PFSK-1 (cell line): Measurements from ENCODE around the gene NTPCR. TPM values are rescaled to one million over a fixed set of nuclear protein-coding genes. Genes with fewer than 3 reads are reported as not detected.

Source experiments
- FOXP2 ChIP-seq: optimal IDR thresholded peaks from 2 replicates; pipeline ENCODE3; 2011; ENCODE audit warnings: borderline replicate concordance, control low read depth, inconsistent platforms; ENCODE audit not compliant: insufficient read depth; ENCODE audit errors: extremely low read length, extremely low read depth
- POLR2AphosphoS5 ChIP-seq: IDR thresholded peaks from 2 replicates; pipeline ENCODE4 v1.6.1; 2012; ENCODE audit warnings: low read depth, mild to moderate bottlenecking, control low read depth, low read length, moderate library complexity
- SIN3A ChIP-seq: IDR thresholded peaks from 2 replicates; pipeline ENCODE4 v1.6.1; 2012; ENCODE audit warnings: mild to moderate bottlenecking, low read length, moderate library complexity, borderline replicate concordance; ENCODE audit not compliant: insufficient read depth
- TAF1 ChIP-seq: IDR thresholded peaks from 2 replicates; pipeline ENCODE4 v1.6.1; 2012; ENCODE audit warnings: low read length, control low read depth, borderline replicate concordance; ENCODE audit not compliant: insufficient read depth
- polyA plus RNA-seq: library from polyadenylated mRNA; unstranded; fragments of >200 nt; gene quantifications from one replicate; pipeline ENCODE4 v1.2.1, GENCODE V29; 2012; ENCODE audit warnings: low read depth, missing spikeins; ENCODE audit not compliant: insufficient read length
- TF ChIP-seq, protein P1 (sequence below), 2 experiments: IDR thresholded peaks; 2 replicates each; pipeline versions ENCODE4 v1.6.1 to v1.8.0; 2011 to 2012; ENCODE audit warnings: low read depth in 2 of 2, low read length in 2 of 2, control low read depth in 1 of 2, inconsistent platforms in 1 of 2, mild to moderate bottlenecking in 1 of 2, moderate library complexity in 1 of 2; ENCODE audit not compliant: insufficient read depth in 1 of 2

Gene NTPCR, protein sequence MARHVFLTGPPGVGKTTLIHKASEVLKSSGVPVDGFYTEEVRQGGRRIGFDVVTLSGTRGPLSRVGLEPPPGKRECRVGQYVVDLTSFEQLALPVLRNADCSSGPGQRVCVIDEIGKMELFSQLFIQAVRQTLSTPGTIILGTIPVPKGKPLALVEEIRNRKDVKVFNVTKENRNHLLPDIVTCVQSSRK
- polyA plus RNA-seq, result 58.5 TPM

DNA sequence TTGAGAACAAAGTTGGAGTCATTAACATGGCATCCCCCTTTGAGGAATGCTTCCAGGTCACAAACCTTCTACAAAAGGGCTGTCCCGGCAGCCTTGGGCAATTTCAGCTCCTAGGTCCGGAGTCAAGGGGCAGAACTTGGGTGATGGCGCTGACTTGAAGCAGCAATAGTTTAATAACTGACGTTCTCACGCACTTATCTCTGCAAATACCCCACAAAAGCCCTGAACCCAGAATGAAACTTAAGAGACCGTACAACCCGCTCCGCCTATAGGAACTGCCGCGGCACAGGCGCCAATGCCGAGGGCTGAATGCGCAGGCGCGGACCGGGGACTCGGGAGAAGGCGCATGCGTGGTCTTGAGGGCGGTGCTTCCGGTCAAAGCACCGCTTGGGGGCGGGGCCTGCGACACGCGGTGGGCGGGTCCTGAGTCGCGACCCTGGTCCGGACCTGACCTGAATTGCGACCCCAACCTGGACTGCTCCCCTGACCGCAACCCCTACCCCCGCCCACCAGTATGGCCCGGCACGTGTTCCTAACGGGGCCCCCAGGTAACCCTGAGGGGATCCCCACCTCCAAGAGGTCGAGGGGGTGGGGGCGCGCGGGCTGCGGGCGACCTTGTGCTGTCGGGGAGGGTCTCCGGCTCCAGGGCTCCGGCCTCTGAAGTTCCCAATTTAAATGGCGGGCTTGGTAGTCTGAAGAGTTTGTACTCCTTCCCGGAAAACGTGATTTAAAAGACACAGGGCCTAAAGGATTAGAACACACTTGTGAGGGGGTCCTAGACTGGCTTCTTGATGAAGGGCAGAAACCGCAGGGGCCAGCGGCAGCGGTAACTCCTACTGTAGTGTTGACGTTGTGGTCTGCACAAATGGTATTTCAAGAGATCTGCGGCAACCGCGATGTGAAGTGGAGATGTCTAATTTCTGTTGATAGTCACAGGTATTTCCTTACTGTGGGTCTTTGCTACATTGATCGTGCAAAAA lies at the start of gene NTPCR:
Gene NTPCR (plus strand): TSS at position 415 of the 980 bp plus-strand sequence. CDS start 100 bp downstream, at position 515.
- TF ChIP-seq, protein P1, sequence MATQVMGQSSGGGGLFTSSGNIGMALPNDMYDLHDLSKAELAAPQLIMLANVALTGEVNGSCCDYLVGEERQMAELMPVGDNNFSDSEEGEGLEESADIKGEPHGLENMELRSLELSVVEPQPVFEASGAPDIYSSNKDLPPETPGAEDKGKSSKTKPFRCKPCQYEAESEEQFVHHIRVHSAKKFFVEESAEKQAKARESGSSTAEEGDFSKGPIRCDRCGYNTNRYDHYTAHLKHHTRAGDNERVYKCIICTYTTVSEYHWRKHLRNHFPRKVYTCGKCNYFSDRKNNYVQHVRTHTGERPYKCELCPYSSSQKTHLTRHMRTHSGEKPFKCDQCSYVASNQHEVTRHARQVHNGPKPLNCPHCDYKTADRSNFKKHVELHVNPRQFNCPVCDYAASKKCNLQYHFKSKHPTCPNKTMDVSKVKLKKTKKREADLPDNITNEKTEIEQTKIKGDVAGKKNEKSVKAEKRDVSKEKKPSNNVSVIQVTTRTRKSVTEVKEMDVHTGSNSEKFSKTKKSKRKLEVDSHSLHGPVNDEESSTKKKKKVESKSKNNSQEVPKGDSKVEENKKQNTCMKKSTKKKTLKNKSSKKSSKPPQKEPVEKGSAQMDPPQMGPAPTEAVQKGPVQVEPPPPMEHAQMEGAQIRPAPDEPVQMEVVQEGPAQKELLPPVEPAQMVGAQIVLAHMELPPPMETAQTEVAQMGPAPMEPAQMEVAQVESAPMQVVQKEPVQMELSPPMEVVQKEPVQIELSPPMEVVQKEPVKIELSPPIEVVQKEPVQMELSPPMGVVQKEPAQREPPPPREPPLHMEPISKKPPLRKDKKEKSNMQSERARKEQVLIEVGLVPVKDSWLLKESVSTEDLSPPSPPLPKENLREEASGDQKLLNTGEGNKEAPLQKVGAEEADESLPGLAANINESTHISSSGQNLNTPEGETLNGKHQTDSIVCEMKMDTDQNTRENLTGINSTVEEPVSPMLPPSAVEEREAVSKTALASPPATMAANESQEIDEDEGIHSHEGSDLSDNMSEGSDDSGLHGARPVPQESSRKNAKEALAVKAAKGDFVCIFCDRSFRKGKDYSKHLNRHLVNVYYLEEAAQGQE (IDR thresholded peaks at IDR 0.05; ENCODE audit: insufficient read depth in 1 of 2, low read depth in 2 of 2, low read length in 2 of 2), result no peak
- TF ChIP-seq SIN3A (0 out of 2 replicates have a peak, but pooled peaks have one; percentile 13), TAF1 (peak; percentile 52; the same call in 1 of the 2 replicates), POLR2AphosphoS5 (peak; percentile 95), FOXP2 (no peak)

DNA sequence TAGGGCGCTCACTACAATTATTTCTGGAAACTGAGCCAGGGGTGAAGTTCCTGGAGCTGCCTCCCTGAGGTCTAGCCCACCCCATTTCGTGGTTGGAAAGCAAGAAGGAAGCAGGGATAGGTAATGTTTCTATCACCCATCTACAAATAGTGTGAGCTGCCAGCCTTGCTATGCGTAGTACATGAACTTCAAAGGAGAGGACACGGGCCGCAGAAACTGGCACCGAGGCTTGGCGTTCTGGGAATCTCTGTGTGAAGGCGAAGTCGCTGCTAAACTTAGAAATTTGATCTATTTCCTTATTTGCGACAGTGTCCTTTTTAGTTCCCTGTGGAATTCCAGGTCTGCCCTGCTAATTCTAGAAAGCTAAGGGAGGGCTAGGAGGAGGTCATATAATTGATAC lies 49.6 kb upstream of the NTPCR start:
- TF ChIP-seq, protein P1 (IDR thresholded peaks at IDR 0.05; ENCODE audit: insufficient read depth in 1 of 2, low read depth in 2 of 2, low read length in 2 of 2), result no peak
- TF ChIP-seq POLR2AphosphoS5, result no peak
- TF ChIP-seq FOXP2, result no peak

- TF ChIP-seq SIN3A (no peak), POLR2AphosphoS5 (no peak), TAF1 (no peak), FOXP2 (no peak)
- TF ChIP-seq, protein P1 (IDR thresholded peaks at IDR 0.05; ENCODE audit: insufficient read depth in 1 of 2, low read depth in 2 of 2, low read length in 2 of 2), result no peak
Measured at GRCh38 chr1:232901255-232901654, 49.2 kb upstream of the NTPCR start.

DNA sequence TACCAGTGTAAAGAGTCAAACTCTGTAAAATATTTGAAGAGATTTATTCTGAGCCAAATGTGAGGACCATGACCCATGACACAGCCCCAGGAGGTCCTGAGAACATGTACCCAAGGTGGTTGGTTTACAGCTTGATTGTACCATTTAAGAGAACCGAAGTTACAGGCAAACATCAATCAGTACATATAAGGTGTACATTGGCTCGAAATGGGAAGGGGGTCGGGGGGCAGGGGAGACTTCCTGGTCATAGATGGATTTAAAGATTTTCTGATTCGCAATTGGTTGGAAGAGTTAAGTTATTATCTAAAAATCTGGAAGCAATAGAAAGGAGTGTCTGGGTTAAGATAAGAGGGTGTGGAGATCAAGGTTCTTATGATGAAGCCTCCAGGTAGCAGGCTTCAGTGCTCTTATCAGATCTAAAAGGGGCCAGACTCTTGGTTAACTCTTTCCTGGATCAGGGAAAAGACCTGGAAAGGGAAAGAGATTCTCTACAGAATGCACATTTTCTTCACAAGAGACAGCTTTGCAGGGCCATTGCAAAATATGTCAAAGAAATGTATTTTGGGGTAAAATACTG lies 47.5 kb upstream of the NTPCR start:
- TF ChIP-seq POLR2AphosphoS5 (no peak), FOXP2 (no peak), TAF1 (no peak), SIN3A (no peak)
- TF ChIP-seq, protein P1 (IDR thresholded peaks at IDR 0.05; ENCODE audit: insufficient read depth in 1 of 2, low read depth in 2 of 2, low read length in 2 of 2), result no peak
